ENCODE results near the gene TRABD2A.

The TRABD2A gene

DNA sequence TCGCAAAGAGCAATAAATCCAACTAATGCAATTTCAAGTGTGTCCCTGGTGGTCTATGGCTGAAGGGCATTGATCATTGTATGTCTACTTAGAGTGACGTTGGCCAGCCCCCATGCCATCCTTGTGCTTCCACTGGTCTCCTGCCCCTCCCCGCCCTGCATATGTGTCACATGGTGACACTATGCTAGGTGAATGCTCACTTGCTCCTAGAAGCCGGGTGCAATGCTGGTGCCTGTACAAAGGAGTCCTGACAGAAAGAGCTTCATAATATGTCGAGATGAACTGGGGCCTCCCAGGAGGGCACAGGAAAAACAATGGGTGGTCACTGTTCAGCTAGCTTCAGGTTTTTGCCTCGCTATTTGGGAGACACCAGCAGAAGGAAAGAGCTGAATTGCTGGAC, 5.9 kb upstream of the TRABD2A start:
- TF ChIP-seq, protein P1, sequence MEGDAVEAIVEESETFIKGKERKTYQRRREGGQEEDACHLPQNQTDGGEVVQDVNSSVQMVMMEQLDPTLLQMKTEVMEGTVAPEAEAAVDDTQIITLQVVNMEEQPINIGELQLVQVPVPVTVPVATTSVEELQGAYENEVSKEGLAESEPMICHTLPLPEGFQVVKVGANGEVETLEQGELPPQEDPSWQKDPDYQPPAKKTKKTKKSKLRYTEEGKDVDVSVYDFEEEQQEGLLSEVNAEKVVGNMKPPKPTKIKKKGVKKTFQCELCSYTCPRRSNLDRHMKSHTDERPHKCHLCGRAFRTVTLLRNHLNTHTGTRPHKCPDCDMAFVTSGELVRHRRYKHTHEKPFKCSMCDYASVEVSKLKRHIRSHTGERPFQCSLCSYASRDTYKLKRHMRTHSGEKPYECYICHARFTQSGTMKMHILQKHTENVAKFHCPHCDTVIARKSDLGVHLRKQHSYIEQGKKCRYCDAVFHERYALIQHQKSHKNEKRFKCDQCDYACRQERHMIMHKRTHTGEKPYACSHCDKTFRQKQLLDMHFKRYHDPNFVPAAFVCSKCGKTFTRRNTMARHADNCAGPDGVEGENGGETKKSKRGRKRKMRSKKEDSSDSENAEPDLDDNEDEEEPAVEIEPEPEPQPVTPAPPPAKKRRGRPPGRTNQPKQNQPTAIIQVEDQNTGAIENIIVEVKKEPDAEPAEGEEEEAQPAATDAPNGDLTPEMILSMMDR (IDR thresholded peaks at IDR 0.05), result no peak

DNA sequence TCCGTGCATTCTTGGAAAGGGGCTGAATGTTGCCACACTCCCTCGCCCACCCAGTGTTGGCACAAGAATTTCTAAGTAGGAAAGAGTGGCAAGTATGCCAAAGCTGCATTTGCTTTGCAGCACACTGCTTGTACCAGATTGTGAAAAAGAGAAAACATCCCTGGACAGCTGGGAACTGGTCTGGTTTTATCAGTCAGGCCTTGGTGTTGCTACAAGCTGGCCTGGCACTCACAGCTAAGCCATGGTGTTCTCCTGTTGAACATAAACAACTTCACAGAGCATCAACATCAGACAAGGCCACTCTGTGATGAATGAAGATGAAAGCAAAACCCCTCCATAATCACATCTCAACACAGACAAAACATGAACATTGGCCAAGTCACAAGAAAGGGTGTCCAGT, 4.2 kb upstream of the TRABD2A start:
- TF ChIP-seq, protein P1 (IDR thresholded peaks at IDR 0.05), result no peak

DNA sequence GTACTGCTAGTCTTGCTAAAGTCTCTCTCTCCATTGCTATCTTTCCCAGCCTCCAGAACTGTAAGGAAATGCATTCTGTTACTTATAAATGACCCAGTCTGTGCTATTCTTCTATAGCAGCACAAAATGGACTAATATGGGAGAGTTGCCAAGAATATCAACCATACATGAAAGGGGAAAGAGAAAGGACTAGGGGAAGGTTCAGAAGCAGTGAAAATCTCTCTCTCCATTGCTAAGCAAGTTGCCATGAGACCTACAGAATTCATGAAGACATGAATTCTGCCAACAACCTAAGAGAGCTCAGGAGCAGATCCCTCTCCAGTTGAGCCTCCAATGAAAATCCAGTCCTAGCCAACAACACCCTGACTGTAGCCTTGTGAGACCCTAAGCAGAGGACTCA, 3.6 kb upstream of the TRABD2A start:
- TF ChIP-seq, protein P1 (IDR thresholded peaks at IDR 0.05), result no peak

DNA sequence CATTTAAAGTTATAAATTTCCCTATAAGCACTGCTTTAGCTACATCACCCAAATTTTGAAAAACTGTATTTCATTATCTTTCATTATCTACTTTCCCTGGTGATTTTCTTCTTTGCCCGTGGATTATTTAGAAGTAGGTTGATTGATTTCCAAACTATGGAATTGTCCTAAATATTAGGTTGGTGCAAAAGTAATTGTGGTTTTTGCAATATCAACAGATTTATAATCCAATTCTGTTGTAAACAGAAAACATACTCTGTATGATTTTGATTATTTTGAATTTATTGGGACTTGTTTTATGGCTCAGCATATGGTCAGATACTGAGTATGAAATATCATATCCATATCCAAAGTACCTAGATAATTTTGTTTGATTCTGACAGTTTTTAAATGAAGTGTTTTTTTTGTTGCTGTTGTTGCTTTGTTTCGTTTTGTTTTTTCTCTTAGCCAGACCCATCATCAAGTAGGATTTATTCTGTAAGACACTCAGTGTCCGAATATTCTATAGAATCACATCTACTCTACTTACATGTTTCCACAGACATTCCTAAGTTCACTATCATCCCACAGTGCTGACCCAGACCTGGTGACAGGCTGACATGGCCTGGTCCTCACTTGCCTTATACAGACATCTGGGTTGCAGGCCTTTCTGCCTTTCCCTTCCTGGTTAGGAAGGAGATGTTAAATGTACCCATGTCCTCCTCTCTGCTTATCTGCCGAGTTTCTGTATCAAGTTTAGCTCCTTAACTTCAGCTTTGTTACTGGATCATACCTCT, 2.1 kb upstream of the TRABD2A start:
- TF ChIP-seq, protein P1 (IDR thresholded peaks at IDR 0.05), result no peak

DNA sequence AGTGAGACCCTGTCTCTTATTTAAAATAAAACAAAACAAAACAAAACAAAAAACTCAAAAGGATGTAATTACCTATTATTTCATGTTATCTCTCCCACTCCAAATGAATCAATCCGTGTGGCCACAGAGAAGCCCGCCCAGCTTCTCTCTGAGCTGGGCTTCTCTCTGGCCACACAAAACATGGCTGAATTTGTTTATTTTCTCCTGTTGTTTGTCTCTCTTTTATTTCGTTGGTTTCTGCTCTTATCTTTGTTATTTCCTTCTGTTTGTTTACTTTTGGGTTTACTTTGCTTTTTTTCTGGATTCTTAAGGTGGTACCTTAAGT, 1.5 kb upstream of the TRABD2A start:
- TF ChIP-seq, protein P1 (IDR thresholded peaks at IDR 0.05), result no peak

DNA sequence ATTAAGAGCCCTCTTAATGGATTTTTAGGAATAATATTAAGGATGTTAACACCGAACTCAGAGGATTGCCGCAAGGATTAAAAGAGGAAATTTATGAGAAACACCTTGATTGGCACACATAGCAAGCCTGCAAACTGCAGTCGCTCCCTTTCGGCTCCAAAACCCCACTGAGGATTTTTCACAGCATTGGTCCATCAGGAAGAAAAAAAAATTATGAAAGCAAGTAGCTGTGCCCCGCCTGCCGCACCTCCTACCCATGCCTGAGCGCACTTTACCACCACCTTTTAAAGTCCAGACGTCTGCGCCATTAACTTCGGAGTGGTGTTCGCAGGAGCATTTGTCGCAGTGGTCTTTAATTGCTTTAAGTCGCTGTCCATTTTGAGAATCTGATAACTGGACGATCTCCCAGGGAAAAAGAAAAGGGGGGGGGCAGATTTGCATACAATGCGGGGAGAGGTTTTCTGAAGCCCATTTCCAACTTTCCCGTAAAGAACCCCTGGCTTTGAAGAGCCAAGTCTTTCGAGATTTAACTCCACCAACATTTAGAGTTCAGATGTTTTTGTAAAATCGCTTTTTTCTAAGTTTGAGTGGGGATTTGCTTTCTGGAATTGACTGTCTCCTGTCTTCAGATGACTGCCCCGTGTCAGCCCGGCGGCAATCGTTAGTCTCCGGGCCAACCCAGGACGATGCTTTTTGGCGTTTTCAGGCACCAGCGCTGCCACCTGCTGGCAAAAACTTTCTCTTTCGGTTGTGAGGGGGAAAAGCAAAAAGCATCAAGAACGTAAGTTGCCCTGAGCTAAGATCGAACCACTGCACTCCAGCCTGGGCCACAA, 913 bp upstream of the TRABD2A start:
- TF ChIP-seq, protein P1 (IDR thresholded peaks at IDR 0.05), result peak; percentile 71

DNA sequence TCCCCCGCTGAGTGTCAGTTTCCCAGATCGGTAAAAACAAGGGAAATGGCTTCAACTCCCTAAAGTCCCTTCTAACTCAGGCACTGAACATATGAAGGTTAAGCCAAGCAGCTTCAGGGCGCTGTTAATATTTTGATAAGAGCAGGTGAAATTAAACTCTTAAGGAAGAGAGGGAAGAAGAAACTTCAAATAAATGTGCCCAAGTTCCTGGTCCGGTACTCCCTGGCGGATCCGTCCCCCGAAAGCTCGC, 564 bp downstream of the TRABD2A start:
- TF ChIP-seq, protein P1 (IDR thresholded peaks at IDR 0.05), result no peak
